HG03066 (cell line): ENCODE data around the gene DHX35.

Experiments used
- ATAC-seq: cut with Tn5 transposase; IDR thresholded peaks from one replicate; pipeline ENCODE4 v1.9.1; 2021; ENCODE audit warnings: low read depth; ENCODE audit not compliant: unreplicated experiment

The DHX35 gene

DNA sequence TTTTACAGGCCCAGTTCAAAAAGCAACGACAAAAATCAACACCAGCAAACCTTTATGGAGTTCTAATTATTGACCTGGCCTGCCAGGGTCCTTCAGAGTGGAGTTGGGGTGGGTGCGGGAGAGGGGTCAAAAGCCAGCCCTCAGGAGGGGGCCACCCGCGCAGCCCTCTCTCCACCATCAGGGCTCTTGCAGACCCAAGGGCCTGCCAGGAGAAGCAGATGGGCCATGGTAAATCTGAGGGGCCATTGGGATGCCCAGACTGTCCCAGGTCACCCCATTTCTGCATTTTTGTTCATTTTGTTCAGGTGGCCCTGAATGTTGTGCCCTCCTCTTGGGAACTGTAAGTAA is 88.4 kb downstream of the DHX35 start:
- ATAC-seq: no peak

DNA sequence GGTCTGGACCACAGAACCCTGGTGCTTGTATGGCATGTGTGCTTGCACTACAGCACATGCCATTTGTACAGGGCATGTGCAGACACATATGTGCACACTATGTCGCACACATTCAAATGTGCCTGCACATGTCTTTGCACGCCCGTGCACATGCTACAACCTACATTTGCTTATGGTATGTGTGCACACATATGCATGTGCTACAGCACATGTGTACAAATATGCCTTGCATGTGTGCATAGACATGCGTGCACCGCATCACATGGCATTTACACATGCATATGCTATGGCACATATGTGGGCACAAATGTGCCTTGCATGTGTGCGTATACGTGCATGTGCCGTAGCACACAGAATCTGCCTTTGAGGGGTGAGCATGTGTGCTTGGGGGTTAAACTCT is 90.5 kb downstream of the DHX35 start:
- ATAC-seq: no peak

DNA sequence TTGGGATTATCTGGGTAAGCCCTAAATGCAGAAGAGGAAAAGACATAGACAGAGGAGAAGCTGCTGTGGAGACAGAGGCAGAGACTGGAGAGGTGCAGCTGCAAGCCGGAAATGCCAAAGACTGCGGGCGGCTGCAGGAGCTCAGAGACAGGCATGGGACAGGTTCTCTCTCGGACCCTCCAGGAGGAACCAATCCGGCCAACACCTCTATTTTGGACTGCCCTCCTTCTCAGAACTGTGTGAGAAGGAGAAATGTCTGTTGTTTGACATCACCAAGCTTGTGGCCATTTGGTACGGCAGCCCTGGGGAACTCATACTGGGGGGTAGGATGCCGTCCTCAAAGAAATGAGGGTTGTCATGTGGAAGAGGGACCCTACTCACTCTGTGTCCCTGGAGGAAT is 95.0 kb downstream of the DHX35 start:
- ATAC-seq: no peak

DNA sequence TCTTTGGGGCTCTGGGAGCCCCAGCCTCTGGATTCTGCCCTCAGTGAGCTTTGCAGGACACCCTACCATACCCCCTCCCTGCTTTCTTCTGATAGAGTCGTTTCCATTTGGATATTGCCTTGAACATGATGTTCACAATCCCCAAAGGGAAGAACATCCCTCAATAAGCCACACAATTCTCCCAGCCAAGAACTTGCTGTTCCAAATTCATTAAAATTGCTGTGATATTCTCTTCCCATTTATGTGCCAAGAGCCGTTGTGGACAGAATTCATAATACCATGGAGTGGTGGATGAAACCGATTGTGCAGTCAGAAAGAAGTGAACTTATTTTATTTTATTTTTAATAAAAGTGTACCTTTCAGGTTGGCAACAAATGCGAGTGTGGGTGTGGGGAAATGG is 95.8 kb downstream of the DHX35 start:
- ATAC-seq: no peak

DNA sequence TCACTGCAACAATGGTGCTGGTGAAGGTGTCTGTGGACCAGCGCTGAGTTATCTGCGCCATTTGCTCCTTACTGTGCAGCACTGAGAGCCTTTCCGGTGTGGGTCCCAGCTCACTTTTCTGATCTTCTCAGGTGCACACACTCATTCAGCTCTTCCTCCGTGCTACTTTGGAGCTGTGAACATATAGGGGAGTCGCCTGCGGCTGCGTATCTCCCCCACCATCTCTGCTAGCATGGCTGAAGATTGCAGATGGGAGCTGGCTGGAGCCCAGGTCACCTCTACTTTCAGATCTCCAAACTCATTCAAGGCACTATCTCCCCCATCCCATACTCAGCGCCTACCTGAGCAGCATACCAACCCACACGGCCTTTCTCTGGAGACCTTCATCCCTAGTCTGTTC is 96.9 kb downstream of the DHX35 start:
- no peak for ATAC-seq

DNA sequence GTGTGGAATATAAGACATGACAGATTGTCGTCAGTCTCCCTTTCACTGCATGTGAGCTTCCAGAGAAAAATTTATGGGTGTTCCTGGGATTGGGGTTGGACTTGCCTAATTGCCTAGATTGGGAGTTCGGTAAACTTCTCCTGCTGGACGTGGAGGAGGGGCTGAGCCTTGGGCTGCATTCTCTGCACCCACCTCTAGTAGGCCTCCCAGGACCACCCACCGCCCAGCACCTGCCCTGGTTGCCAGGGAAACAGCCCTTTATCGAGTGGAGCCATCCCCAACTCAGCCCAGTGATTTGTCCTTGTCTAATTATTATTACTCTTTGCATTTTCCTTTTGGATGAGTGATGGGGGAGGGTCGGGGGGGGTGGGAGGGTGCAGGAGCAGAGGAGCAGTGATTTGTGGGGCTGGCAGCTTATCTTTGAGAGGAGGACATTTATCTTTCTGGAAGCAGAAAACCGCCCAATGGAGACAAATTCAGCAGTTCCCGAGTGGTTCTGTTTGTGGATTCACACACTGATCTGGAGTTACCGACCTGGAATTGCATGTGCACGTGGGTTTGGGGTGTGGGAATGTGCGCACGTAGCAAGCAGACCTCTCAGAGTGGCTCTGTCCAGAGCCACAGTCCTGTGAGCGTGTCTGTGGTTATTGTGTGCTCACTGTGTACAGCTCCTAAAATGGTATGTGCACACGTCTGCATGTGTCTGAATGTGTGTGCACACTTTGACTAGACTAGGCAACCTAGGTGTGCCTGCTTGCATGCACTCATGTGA is 104.5 kb downstream of the DHX35 start:
- no peak for ATAC-seq

DNA sequence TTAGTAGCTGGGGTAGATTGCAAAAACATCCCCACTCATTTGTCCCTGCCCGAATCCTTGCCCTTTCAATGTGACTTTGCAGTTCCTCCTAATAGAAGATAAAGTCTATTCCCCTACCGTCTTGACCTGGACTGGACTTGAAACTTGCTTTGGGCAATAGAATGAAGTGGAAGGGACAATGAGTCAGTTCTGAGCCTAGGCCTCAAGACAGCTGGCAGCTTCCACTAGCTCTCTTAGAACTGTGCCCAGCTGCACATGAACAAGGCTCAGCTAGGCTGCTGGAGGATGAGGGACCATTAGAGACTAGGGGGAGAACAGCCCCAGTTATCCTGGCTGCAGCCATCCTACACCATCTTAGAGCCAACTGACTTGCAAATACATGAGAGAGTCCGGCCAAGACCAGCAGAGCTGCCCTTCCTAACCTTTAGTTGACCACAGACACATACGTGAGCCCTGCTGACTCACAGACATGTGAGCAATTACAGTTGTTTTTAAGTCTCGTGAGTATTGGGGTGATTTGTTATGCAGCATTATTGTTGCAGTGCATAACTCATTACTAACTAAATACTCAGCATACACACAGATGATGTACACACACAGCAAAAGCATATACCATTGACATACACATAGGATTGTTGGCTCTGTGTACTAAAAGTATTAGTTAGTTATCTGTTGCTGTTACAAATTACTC is 105.5 kb downstream of the DHX35 start:
- ATAC-seq: no peak

DNA sequence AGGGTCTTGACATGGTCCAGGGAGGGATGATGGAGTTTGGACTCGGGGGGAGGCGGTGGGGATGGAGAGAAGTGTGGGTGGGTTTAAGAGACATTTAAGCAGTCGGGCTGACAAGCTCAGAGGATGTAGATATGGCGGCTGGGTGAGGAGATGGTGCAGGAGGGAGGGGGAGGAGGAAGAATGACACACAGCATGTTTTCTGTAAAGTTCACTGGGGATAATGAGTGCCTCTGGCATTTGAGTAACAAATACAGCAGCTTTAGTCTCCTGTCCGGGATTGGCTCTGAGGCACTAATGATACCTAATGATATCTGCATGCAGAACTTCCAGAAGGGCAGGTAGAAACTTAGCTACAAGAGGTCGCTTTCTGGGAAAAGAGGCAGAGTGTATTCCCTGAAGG is 107.8 kb downstream of the DHX35 start:
- ATAC-seq: no peak

DNA sequence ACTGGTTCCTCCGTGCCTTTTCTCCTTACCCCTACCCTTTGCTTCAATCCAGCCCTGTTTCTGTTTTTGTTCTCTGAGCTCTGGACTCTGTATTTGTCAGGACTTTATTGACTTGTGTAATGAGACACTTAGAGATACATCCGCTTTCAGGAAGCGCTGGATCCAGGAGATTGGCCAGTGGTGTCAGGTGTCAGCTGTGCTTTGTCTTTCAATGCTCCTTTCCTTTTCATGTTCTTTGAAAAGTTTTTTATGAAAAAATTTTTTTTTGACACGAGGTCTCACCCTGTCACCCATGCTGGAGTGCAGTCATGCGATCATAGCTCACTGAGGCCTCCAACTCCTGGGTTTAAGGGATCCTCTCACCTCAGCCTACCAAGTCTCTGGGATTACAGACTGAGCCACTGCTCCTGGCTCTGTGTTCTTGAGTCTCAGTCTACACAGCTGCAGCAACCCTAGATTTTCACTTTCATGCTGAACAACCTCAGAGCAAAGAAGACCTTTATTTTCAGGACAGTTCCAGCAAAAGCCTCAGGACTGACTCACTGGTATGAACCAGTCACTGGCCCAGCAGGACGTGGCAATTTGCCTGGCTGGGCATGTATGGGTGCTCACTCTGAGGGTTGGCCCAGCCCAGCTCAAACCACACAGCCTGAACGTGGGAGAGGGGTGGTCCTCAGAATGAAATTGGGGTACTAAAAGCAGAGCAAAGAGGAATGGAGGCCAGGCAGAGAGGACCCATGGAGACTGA is 108.5 kb downstream of the DHX35 start:
- no peak for ATAC-seq

DNA sequence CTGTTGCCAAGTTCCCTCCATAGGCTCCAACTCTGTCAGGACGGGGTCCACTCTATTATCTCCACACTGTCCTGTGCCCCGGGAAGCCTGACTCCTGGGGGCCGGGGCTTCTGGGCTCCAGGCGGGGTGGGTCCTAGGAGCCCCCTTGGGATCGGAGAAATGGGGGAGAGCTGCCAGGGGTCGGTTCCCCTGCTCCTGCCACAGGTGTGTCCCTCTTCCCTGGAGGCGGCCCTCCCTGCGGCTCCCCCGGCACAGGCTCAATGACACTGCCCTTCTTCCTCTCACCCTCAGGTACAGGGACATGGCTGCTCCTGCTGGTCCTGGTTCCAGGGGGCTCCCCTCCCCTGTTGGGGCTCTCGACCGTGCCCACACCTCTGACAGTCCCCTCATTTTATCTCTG is 110.0 kb downstream of the DHX35 start:
- no peak for ATAC-seq

DNA sequence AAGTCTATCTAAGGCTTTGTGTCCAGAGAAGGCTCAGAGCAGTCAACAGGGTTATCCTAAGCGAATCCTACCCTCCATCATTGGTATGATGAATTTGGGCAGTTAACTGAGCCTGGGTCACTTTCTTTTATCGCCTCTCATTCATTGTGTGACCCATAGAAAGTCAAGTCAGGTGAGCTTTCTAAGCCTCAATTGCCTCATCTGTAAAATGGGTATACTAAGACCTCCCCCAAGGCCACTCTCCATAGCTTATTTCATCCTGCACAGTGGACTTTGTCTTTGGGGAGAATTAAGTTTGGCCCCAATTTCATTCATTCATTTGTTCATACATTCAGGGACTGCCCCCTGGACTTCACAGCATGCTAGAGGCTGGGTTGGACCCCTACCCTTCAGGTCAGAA is 110.5 kb downstream of the DHX35 start:
- ATAC-seq: no peak

DNA sequence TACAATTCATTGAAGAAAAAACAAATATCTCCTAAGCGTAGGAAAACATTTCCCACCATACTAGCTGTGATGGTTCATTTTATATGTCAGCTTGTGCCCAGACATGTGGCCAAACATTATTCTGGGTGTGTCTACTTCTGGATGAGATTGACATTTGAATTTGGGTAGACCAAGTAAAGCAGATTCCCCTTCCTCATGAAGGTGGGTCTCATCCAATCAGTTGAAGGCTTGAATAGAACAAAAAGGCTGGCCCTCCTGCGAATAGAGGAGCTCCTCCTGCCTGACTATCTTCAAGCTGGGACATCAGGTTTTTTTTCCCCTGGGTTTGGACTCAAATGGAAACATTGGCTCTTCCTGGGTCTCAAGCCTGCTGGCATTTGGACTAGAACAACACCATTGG is 113.6 kb downstream of the DHX35 start:
- no peak for ATAC-seq

DNA sequence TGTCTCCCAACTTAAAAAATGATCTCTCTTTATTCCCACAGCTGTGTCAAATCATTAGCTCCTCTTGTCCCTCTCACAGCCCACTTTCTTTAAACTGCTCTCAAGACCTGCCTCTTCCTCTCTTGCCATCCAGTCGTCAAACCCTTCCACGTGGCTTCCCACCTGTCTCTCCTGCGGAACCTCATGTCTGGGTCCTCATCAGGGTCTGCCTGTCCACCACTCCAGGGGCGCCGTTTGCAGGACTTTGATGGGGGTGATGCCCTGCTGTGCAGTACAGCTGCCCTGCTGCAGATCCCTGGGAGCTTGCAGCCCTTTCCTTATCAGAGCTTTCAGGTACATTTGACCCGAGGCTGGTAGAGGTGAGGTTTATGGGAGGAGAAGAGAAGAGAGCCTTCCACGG is 114.8 kb downstream of the DHX35 start:
- no peak for ATAC-seq

DNA sequence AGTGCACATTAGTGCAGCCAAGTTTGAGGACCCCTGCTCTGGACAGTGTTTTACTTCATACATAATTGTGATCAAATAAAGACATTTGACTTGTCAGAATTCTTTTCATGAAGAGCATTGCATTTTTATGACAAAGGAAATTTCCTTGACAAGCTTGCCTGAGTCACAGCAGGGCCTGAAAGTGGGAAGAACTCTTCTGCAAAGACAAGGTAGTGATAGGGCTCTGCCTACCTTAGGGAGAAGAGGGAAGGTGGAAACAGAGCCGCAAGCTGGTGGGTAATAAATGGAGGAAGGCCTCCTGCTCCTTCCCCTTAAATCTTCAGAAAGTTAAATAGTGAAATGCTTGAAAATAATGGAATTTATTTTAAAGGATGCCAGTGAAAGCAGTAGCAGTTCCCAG is 118.2 kb downstream of the DHX35 start:
- ATAC-seq: no peak

DNA sequence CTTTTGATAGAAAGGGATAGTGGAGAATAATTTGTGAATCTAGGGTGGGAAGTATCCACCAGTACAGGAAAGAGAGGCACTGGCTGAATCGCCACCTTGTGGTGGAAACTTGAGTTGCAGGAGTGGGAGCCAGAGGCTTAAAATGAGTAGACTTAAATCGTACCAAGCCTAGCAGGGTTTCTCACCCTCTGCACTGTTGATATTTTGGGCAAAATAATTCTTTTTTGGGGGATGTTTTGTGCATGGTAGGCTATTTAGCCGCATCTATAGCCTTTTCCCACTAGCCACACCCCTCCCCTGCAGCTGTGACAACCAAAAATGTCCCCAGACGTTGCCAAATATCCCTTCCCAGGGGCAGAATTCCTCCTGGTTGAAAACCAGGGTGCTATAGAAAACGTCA is 119.1 kb downstream of the DHX35 start:
- no peak for ATAC-seq

DNA sequence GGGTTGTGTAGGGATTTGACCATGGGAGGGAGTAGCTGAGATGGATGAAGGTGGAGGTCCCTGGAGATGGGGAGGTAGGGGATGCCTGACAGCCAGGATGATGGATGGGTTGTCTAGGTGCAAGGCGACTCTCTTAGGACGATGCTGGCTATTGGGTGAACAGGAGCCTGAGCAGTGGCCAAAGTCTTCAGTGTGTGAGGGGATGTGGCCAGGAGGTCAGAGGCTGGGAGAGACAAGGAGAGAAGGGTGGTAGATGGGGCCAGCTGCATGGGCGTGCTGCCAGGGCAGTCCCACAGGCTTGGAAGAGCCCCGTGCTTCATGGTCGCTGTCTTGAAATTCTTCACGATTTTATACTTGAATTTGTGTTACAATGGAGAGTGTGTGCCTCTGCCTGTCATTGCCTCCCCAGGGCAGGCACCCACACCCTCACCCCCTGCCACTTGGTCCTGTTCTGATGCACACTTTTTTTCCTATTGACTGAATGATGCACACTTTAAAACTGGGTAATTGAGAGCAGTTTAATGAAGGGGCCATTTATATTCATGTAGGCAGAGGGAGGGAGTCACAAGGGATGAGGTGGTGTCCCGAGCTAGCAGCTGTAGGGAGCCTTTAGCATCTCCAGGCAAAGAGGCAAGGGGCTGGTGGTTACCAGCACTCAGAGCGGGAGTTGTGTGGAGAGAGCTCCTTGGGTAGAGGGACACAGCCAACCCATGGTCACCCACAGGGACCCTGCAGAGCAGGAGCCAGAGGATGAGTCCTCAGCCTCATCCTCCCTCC is 120.7 kb downstream of the DHX35 start:
- ATAC-seq: no peak

DNA sequence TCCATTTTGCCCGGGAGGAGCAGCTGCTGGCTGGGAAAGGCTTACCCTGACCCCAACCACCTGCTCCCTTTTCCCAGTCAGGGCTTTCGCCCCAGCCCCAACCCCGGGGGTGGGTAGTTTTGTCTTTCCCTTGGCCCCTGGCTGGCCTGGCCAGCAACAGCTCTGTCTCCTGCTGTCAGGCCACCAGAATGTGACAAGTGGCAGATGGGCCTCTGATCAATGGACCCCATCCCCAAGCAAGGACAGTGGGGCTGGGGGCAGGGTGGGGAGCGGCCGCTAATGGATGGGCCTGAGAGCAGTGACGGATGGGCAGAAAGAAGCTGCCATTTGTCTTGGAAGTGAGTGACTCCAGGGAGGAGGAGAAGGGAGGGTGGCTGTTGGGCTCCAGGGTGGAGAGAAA is 121.6 kb downstream of the DHX35 start:
- ATAC-seq: no peak

DNA sequence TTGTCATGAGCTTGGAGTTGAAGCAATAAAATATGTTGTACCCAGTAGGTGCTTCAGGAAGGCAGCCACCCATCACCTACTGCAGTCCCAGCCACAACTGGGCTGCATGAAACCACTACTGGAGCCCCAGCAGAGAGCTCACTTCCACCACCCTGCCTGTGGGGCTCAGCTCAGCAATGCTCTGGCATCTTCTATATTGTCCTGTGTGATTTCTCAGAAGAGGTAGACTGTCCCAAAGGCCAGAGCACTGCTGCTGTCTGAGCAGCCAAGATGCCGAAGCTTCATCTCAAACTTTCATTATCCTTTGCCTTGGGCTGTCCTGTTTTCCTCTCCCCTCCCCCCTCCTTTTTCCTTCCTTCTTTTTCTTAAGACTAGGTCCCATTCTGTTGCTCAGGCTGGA is 126.9 kb downstream of the DHX35 start:
- ATAC-seq: no peak
